SK-N-SH (cell line): Measurements from ENCODE around the gene TMEM170A. TPM values are rescaled to one million over a fixed set of nuclear protein-coding genes. Genes with fewer than 3 reads are reported as not detected.
A peak's percentile ranks its signal among the peaks of the same experiment; 100 is the strongest.

Source experiments
- CTCF ChIA-PET: fragments of 300-600, 350-600 bp; formaldehyde crosslinking; extraction: SDS; loops from one replicate; lab custom pipeline; 2021; lab: Yijun Ruan, JAX
- POLR2A ChIA-PET: fragments of 350-600 bp; sonication (Branson Sonifier 250); formaldehyde crosslinking; extraction: SDS; loops from one replicate; lab custom pipeline; 2020; ENCODE audit warnings: antibody characterized with exemption, inconsistent platforms; lab: Yijun Ruan, JAX
- DNase-seq: peaks from one replicate; pipeline ENCODE4 v3.0.0; 2012
- H2AFZ ChIP-seq: fragments of 200-600 bp; sonication (generic); 2 replicates; pipeline ENCODE4 v1.8.1; 2016; ENCODE audit warnings: antibody characterized with exemption, mild to moderate bottlenecking, low read depth
- H3F3A ChIP-seq: fragments of 200-600 bp; sonication (generic); replicated peaks from 2 replicates; pipeline ENCODE3; 2016; ENCODE audit warnings: antibody characterized with exemption, mild to moderate bottlenecking; ENCODE audit not compliant: insufficient read depth
- H3K27ac ChIP-seq, 2 experiments: fragments of 200-500 bp in 1 of 2; fragments of 200-600 bp in 1 of 2; sonication (Bioruptor generic) in 1 of 2; sonication (generic), shearing (Covaris generic) in 1 of 2; 2 replicates each; pipeline versions ENCODE4 v1.5.1 to v1.6.1; 2014 to 2016; ENCODE audit warnings: low read depth in 2 of 2, inconsistent platforms in 1 of 2, low read length in 1 of 2, mild to moderate bottlenecking in 1 of 2, mixed read lengths in 1 of 2
- H3K27me3 ChIP-seq: fragments of 200-600 bp; sonication (generic), shearing (Covaris generic); 2 replicates; pipeline ENCODE4 v1.6.1; 2016; ENCODE audit warnings: mixed run types; ENCODE audit not compliant: insufficient read depth
- H3K36me3 ChIP-seq, 2 experiments: fragments of 200-500 bp in 1 of 2; fragments of 200-600 bp in 1 of 2; sonication (Bioruptor generic) in 1 of 2; sonication (generic) in 1 of 2; replicated peaks in 1 of 2; 2 replicates each; pipeline versions ENCODE3 to v1.5.1; 2014 to 2016; ENCODE audit warnings: low read length in 1 of 2, mild to moderate bottlenecking in 1 of 2; ENCODE audit not compliant: insufficient read depth in 2 of 2, control insufficient read depth in 1 of 2
- H3K4me1 ChIP-seq, 2 experiments: fragments of 200-500 bp in 1 of 2; fragments of 200-600 bp in 1 of 2; sonication (Bioruptor generic) in 1 of 2; sonication (generic), shearing (Covaris generic) in 1 of 2; 2 replicates each; pipeline versions ENCODE4 v1.5.1 to v1.6.1; 2014 to 2016; ENCODE audit warnings: low read depth in 1 of 2, low read length in 1 of 2, mixed run types in 1 of 2; ENCODE audit not compliant: insufficient read depth in 2 of 2, control insufficient read depth in 1 of 2
- H3K4me2 ChIP-seq: fragments of 200-600 bp; sonication (generic), shearing (Covaris generic); 2 replicates; pipeline ENCODE4 v1.6.1; 2017; ENCODE audit warnings: mixed run types
- H3K4me3 ChIP-seq, 2 experiments: fragments of 200-500 bp in 1 of 2; fragments of 200-600 bp in 1 of 2; sonication (Bioruptor generic) in 1 of 2; sonication (generic), shearing (Covaris generic) in 1 of 2; 2 replicates each; pipeline versions ENCODE4 v1.5.1 to v1.8.1; 2014 to 2016; ENCODE audit warnings: low read depth in 2 of 2, inconsistent platforms in 1 of 2, low read length in 1 of 2, mild to moderate bottlenecking in 1 of 2, mixed read lengths in 1 of 2, moderate library complexity in 1 of 2
- H3K79me2 ChIP-seq: fragments of 200-600 bp; sonication (generic); 2 replicates; pipeline ENCODE4 v1.8.1; 2017; ENCODE audit warnings: mild to moderate bottlenecking; ENCODE audit not compliant: insufficient read depth
- H3K9ac ChIP-seq: fragments of 200-600 bp; sonication (generic); 2 replicates; pipeline ENCODE4 v1.6.1; 2017; ENCODE audit warnings: mixed run types
- H3K9me2 ChIP-seq: fragments of 200-600 bp; sonication (generic); 2 replicates; pipeline ENCODE4 v1.6.1; 2017; ENCODE audit warnings: mixed run types
- H3K9me3 ChIP-seq: fragments of 200-600 bp; sonication (generic); 2 replicates; pipeline ENCODE4 v1.6.1; 2017; ENCODE audit warnings: mixed run types, mild to moderate bottlenecking, moderate library complexity
- H4K20me1 ChIP-seq: fragments of 200-600 bp; sonication (generic); 2 replicates; pipeline ENCODE4 v1.6.1; 2017; ENCODE audit warnings: mild to moderate bottlenecking, mixed run types; ENCODE audit not compliant: insufficient read depth
- ELF1 ChIP-seq: IDR thresholded peaks from 2 replicates; pipeline ENCODE4 v1.4.0; 2012
- EP300 ChIP-seq, 2 experiments: IDR thresholded peaks; 2 replicates each; pipeline versions ENCODE4 v1.4.0 to v1.6.1; 2012; ENCODE audit warnings: borderline replicate concordance in 1 of 2, low read depth in 1 of 2, low read length in 1 of 2
- EZH2phosphoT487 ChIP-seq: fragments of 200-600 bp; sonication (generic); IDR thresholded peaks from 2 replicates; pipeline ENCODE4 v1.6.1; 2017; ENCODE audit warnings: low read depth, mixed run types, mild to moderate bottlenecking, antibody characterized with exemption, moderate library complexity, borderline replicate concordance
- FOSL2 ChIP-seq: IDR thresholded peaks from 2 replicates; pipeline ENCODE4 v1.4.0; 2012; ENCODE audit warnings: low read depth, mild to moderate bottlenecking, moderate library complexity, borderline replicate concordance
- FOXJ3 ChIP-seq: sonication (generic); formaldehyde crosslinking; IDR thresholded peaks from 2 replicates; pipeline ENCODE4 v1.5.1; 2020; ENCODE audit warnings: mild to moderate bottlenecking, missing genetic modification reagents
- FOXM1 ChIP-seq: IDR thresholded peaks from 2 replicates; pipeline ENCODE4 v1.4.0; 2012; ENCODE audit warnings: low read depth, mild to moderate bottlenecking
- IRF3 ChIP-seq: fragments of 150-350 bp; IDR thresholded peaks from 2 replicates; pipeline ENCODE4 v1.6.1; 2016; ENCODE audit warnings: mild to moderate bottlenecking, low read depth, low read length
- MEF2A ChIP-seq: IDR thresholded peaks from 2 replicates; pipeline ENCODE4 v1.4.0; 2012; ENCODE audit warnings: low read depth, borderline replicate concordance
- NFIC ChIP-seq: IDR thresholded peaks from 2 replicates; pipeline ENCODE4 v1.4.0; 2012; ENCODE audit warnings: borderline replicate concordance
- RCOR1 ChIP-seq: fragments of 150-350 bp; IDR thresholded peaks from 2 replicates; pipeline ENCODE4 v1.6.1; 2017; ENCODE audit warnings: antibody characterized with exemption, low read length
- RFX5 ChIP-seq: IDR thresholded peaks from 2 replicates; pipeline ENCODE4 v1.6.1; 2012; ENCODE audit warnings: mild to moderate bottlenecking, improper control_type of control experiment, low read length
- SIN3A ChIP-seq: IDR thresholded peaks from 2 replicates; pipeline ENCODE4 v1.6.1; 2012; ENCODE audit warnings: low read depth, mild to moderate bottlenecking, low read length, moderate library complexity, borderline replicate concordance
- SMC3 ChIP-seq: IDR thresholded peaks from 2 replicates; pipeline ENCODE4 v1.6.1; 2012; ENCODE audit warnings: low read depth, low read length, improper control_type of control experiment
- TAF1 ChIP-seq: IDR thresholded peaks from 2 replicates; pipeline ENCODE4 v1.6.1; 2012; ENCODE audit warnings: low read depth, mild to moderate bottlenecking, low read length, moderate library complexity, borderline replicate concordance
- TCF12 ChIP-seq: IDR thresholded peaks from 2 replicates; pipeline ENCODE4 v1.4.0; 2012
- TEAD4 ChIP-seq: IDR thresholded peaks from 2 replicates; pipeline ENCODE4 v1.4.0; 2012; ENCODE audit warnings: mild to moderate bottlenecking, borderline replicate concordance; ENCODE audit not compliant: insufficient read depth
- YY1 ChIP-seq: IDR thresholded peaks from 2 replicates; pipeline ENCODE4 v1.4.0; 2012; ENCODE audit warnings: low read depth, mild to moderate bottlenecking
- WGBS: methylation state at CpG from one replicate; pipeline ENCODE4 v1.1.6; 2017; ENCODE audit warnings: low lambda C conversion rate; 5-methylcytosine and 5-hydroxymethylcytosine counted together
- polyA plus RNA-seq, 3 experiments: library from polyadenylated mRNA; depleted of rRNA; stranded (reverse); fragments of >200 nt; gene quantifications; 2 replicates each; pipeline ENCODE4 v1.2.3, GENCODE V29; 2012
- TF ChIP-seq, protein P1 (sequence below): IDR thresholded peaks from 2 replicates; pipeline ENCODE4 v1.4.0; 2012; ENCODE audit warnings: low read depth, borderline replicate concordance
- TF ChIP-seq, protein P2 (sequence below): IDR thresholded peaks from 2 replicates; pipeline ENCODE4; 2012

The TMEM170A gene
- polyA plus RNA-seq, 1 of the 3 experiments (the other 2 are of a cell fraction) = 9.2 TPM

- TF ChIP-seq MEF2A (no peak), EZH2phosphoT487 (no peak), TCF12 (no peak), NFIC (no peak), FOXJ3 (CRISPR knock-in tag) (no peak)
- TF ChIP-seq, all 33 proteins: peak for 0
Measured at GRCh38 chr16:75475420-75475847, 10.9 kb upstream of the TMEM170A start (continued).

- H3K4me1 ChIP-seq = peaks cover 0 to 3% of the 10 kb centered on the region in 2 experiments; a peak in 1 of 4 replicates
- no peaks in the 10 kb centered on the region for H3K9me2 ChIP-seq
- no peak overlapping the region for H3K9ac ChIP-seq
- 90% methylated on average over 13 of the region's 17 CpGs for WGBS
- H3K4me3 ChIP-seq = no peak overlapping the region
- no peaks in the 10 kb centered on the region for H3F3A ChIP-seq
- no peaks in the 10 kb centered on the region for H3K27me3 ChIP-seq
- CTCF ChIA-PET = interaction anchor here (0.9 to 5.4 kb wide), 19 partner anchors 8 to 290 kb away, joined by 3 to 40 read pairs (median 7); partner anchors contain the start of genes ADAT1, CHST6, GABARAPL2 and TMEM170A
- POLR2A ChIA-PET = no interaction called here
- H4K20me1 ChIP-seq = no peaks in the 10 kb centered on the region
- no peaks in the 10 kb centered on the region for H3K36me3 ChIP-seq
- TF ChIP-seq SMC3 (no peak), TAF1 (no peak), SIN3A (no peak), NFIC (no peak), ELF1 (no peak), EP300 (IDR thresholded peaks at IDR 0.05; ENCODE audit: borderline replicate concordance in 1 of 2, low read depth in 1 of 2, low read length in 1 of 2) (no peak)
- TF ChIP-seq, protein P1, sequence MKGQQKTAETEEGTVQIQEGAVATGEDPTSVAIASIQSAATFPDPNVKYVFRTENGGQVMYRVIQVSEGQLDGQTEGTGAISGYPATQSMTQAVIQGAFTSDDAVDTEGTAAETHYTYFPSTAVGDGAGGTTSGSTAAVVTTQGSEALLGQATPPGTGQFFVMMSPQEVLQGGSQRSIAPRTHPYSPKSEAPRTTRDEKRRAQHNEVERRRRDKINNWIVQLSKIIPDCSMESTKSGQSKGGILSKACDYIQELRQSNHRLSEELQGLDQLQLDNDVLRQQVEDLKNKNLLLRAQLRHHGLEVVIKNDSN = no peak
- TF ChIP-seq, all 33 proteins: peak for 0
- no peak for DNase-seq
- Histone ChIP-seq H3K9me3 (no peaks in the 10 kb centered on the region), H2AFZ (no peak overlapping the region), H3K27ac (no peak overlapping the region), H3K4me2 (no peak overlapping the region), H3K79me2 (no peaks in the 10 kb centered on the region)
Measured at GRCh38 chr16:75472908-75473877, 8.7 kb upstream of the TMEM170A start.

DNA sequence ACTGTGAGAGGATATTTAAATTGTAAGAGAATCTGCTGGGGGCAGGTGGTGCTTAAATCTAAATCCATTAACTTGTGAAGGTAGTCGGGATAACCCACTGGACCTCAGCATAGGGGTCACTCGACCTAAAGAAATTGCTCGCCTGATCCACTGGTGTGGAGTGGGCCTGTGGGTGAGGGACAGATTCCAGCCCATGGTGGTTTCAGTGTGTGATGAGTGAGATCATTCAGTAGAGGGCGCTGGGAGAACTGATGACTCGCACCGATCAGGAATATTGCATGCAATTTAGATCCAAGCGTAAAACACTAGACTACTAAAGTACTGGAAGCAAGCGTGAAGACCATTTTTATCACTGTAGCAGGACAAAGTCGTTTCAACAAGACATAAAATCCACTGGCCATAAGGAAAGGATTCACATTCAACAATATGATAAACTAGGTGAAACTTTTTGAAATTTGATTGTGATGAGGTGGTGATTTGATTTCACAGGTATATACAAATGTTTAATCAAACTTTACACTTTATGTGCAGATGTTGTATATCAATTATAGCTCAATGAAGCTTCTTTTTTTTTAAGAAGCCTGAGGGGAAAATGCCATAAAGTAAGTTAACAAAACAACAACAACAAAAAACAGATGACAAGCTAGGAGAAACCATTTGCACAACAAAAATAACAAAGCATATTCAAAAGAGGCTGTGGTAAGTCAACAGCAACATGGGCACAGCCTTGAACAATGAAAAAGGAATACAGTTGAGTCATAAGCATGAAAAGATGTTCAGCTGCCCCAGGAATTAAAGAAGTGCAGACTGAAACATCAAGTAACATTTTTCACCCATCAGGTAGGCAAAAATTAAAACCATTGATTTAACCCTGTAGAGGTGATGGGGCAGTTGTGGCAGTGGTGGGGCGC lies 7.5 kb upstream of the TMEM170A start:
- H2AFZ ChIP-seq = peak overlapping the region; percentile 49; the same call in 1 of the 2 replicates
- H3K27ac ChIP-seq = no peak overlapping the region
- CTCF ChIA-PET = interaction anchor here (0.6 to 5.4 kb wide), 28 partner anchors 8 to 1700 kb away, joined by 3 to 40 read pairs (median 5); partner anchors contain the start of genes ADAT1, CHST6 and GABARAPL2
- no peak overlapping the region for H3K4me2 ChIP-seq
- no peaks in the 10 kb centered on the region for H3K4me1 ChIP-seq
- H3K4me3 ChIP-seq = no peak overlapping the region; a peak in 1 of 4 replicates
- H3F3A ChIP-seq = no peaks in the 10 kb centered on the region
- H3K36me3 ChIP-seq = no peaks in the 10 kb centered on the region
- H3K79me2 ChIP-seq = no peaks in the 10 kb centered on the region
- H3K9ac ChIP-seq = no peak overlapping the region
- H4K20me1 ChIP-seq = no peaks in the 10 kb centered on the region
- peak; percentile 91 for DNase-seq
- H3K9me3 ChIP-seq = no peaks in the 10 kb centered on the region
- 15% methylated on average over 9 of the region's 10 CpGs for WGBS
- POLR2A ChIA-PET = no interaction called here
- no peaks in the 10 kb centered on the region for H3K9me2 ChIP-seq
- H3K27me3 ChIP-seq = no peaks in the 10 kb centered on the region
- TF ChIP-seq YY1 = no peak
- TF ChIP-seq, protein P2, sequence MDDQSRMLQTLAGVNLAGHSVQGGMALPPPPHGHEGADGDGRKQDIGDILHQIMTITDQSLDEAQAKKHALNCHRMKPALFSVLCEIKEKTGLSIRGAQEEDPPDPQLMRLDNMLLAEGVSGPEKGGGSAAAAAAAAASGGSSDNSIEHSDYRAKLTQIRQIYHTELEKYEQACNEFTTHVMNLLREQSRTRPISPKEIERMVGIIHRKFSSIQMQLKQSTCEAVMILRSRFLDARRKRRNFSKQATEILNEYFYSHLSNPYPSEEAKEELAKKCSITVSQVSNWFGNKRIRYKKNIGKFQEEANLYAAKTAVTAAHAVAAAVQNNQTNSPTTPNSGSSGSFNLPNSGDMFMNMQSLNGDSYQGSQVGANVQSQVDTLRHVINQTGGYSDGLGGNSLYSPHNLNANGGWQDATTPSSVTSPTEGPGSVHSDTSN = no peak
- no peak for TF ChIP-seq IRF3
- TF ChIP-seq, protein P1 = no peak
- no peak for TF ChIP-seq TEAD4
- no peak for TF ChIP-seq RCOR1
- no peak for TF ChIP-seq RFX5
- TF ChIP-seq FOSL2 = no peak
- peak; percentile 94 for TF ChIP-seq SMC3
- TF ChIP-seq TCF12 = no peak
- no peak for TF ChIP-seq FOXM1
